Measurements from ENCODE around the gene KCNB1.

KCNB1 gene

DNA sequence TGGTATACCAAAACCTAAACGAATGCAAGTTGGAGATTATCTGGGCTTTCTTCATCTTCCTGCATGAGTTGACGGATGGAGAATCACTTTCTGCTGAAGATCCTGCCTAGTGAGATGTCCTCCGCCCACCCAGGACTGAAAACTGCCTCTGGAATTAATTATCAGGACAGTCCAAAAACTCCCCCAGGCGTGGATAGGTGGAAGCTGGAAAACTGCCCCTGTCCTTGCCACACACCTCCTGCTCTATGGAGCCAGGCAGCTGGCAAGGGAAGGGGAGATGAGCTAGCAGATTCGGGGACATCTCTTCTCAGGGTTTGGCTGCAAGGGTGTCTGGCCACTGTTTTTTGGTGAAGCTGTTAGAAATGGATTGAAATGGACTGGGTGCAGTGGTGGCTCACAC, 115.4 kb downstream of the KCNB1 start:
- Histone ChIP-seq H3K9me3 (ENCODE audit: insufficient read depth, low read depth, low read length) (no peaks in the 10 kb centered on the region), H3K4me3 (ENCODE audit: low read length) (no peak overlapping the region), H3K36me3 (ENCODE audit: insufficient read depth, low read length) (no peaks in the 10 kb centered on the region), H3K4me1 (ENCODE audit: insufficient read depth, low read length) (peaks cover 11% of the 10 kb centered on the region; the same call in 1 of the 2 replicates), H3K27me3 (ENCODE audit: insufficient read depth, low read length) (peaks cover 5% of the 10 kb centered on the region; the same call in 1 of the 2 replicates), H3K27ac (ENCODE audit: low read depth, low read length) (no peak overlapping the region), H3K9ac (ENCODE audit: low read depth, low read length) (no peak overlapping the region)
- 94% methylated on average over 5 of the region's 5 CpGs for whole genome bisulfite sequencing

DNA sequence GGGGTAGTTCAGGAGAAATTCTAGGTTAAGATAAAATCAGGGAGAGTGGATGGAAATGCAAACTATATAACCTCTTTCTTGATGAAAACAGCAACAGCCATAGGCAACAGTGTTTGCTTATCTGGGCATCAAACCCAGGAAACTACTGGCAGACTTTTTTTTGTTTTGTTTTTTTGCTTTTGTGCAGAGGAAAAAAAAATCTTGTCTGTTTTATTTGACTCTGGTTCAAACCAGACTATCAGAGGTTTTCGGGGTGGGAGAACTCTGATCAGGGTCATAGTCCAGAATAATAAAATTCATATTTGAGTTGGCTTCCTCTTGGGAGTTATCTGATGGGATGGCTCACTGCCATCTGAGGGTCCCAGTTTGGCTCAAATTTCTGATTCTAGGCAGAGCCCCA, 115.8 kb downstream of the KCNB1 start:
- Histone ChIP-seq H3K27me3 (ENCODE audit: insufficient read depth, low read length) (peaks cover 5% of the 10 kb centered on the region; the same call in 1 of the 2 replicates), H3K4me1 (ENCODE audit: insufficient read depth, low read length) (peaks cover 11% of the 10 kb centered on the region; the same call in 1 of the 2 replicates), H3K9me3 (ENCODE audit: insufficient read depth, low read depth, low read length) (no peaks in the 10 kb centered on the region), H3K36me3 (ENCODE audit: insufficient read depth, low read length) (no peaks in the 10 kb centered on the region), H3K27ac (ENCODE audit: low read depth, low read length) (no peak overlapping the region), H3K4me3 (ENCODE audit: low read length) (no peak overlapping the region), H3K9ac (ENCODE audit: low read depth, low read length) (no peak overlapping the region)
- 95% methylated on average over 1 of the region's 1 CpG for WGBS

DNA sequence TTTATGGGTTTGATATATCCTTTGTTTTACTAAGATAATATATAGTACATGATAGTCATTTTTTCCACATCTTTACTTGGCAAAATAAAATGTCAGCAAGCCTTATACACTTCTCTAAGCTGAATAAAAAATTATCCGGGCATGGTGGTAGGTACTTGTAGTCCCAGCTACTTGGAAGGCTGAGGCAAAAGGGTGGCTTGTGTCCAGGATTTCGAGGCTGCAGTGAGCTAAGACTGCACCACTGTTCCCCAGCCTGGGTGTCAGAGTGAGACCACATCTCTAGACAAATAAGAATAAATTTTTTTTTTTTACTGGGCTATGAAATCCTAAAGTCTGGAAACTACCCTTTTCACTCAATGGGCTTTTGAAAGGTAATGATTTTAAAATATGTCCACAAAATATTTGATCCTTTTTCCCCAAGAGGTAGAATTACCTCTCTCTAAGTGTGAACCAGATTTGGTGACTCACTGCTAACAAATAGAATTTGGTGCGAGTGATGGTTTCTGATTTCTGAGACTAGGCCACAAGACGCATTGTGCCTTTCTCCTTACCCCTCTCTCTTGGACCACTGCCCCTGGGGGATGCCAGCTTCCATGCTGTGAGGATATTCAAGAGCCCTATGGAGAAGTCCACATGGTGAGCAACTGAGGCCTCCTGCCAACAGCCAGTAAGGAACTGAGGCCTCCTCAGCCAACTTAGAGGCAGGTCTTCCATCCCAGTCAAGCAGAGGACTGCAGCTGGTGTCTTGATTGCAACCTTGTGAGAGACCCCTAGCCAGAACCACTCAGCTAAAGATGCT, 120.4 kb downstream of the KCNB1 start:
- whole genome bisulfite sequencing: 94% methylated on average over 4 of the region's 4 CpGs
- no peak overlapping the region for H3K27ac ChIP-seq (ENCODE audit: low read depth, low read length)
- no peak overlapping the region for H3K4me3 ChIP-seq (ENCODE audit: low read length)
- H3K36me3 ChIP-seq (ENCODE audit: insufficient read depth, low read length): no peaks in the 10 kb centered on the region
- H3K27me3 ChIP-seq (ENCODE audit: insufficient read depth, low read length): no peaks in the 10 kb centered on the region
- H3K9me3 ChIP-seq (ENCODE audit: insufficient read depth, low read depth, low read length): no peaks in the 10 kb centered on the region
- H3K9ac ChIP-seq (ENCODE audit: low read depth, low read length): no peak overlapping the region
- H3K4me1 ChIP-seq (ENCODE audit: insufficient read depth, low read length): no peaks in the 10 kb centered on the region

DNA sequence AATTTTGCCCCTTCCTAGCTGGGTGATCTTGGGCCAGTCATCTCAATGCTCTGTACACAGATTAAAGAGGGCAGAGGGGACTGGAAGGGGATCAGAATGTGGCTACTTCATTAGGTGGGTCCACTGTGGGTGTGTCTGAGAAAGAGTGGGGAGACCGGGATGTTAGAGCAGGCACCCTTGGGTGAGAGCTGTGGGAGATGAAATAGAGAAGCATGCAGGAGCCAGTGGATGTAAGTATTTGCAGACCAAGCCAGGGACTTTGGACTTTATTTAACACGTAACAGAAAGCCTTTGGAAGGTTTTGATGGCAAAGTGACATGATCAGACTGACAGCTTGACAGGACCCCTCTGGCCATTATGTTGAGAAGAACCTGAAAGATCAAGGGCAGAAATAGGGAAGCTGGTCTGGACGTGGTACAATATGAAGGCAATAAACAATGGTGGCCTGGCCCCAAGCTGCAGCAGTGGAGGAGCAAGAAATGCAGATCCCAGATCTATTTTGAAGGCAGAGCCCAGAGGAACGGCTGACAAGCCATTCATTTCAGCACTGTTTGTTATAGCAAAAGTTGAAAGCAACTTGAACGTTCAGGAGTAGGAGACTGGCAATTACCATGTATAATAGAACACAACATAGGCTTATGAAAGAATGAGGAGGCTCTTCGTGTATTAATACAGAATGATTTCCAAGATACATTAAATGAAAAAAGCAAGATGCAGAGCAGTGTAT, 122.1 kb downstream of the KCNB1 start:
- Histone ChIP-seq H3K9ac (ENCODE audit: low read depth, low read length) (no peak overlapping the region), H3K9me3 (ENCODE audit: insufficient read depth, low read depth, low read length) (no peaks in the 10 kb centered on the region), H3K4me3 (ENCODE audit: low read length) (no peak overlapping the region), H3K27ac (ENCODE audit: low read depth, low read length) (no peak overlapping the region), H3K27me3 (ENCODE audit: insufficient read depth, low read length) (no peaks in the 10 kb centered on the region), H3K36me3 (ENCODE audit: insufficient read depth, low read length) (no peaks in the 10 kb centered on the region), H3K4me1 (ENCODE audit: insufficient read depth, low read length) (no peaks in the 10 kb centered on the region)
- WGBS: 88% methylated on average over 5 of the region's 6 CpGs

DNA sequence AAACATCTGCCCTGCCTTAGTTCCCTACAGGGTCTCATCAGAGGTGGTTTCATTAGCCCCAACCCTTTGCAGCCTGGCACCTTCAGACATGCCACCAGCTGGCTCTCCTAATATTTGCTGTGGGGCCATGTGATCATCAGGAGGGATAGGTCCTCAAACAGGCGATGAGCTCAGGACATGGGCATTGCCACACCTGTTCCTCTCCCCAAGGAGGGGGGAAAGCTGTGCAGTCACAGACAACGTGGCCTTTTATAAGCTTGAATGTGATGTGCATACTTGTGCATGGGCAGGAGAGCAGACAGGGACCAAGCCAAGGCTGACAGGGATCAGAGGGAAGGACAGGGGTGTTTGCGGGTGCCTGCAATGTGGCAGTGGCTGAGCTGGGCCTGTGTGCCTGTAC, 125.8 kb downstream of the KCNB1 start:
- WGBS: 84% methylated on average over 3 of the region's 3 CpGs
- Histone ChIP-seq H3K4me3 (ENCODE audit: low read length) (no peak overlapping the region), H3K27me3 (ENCODE audit: insufficient read depth, low read length) (no peaks in the 10 kb centered on the region), H3K9ac (ENCODE audit: low read depth, low read length) (no peak overlapping the region), H3K36me3 (ENCODE audit: insufficient read depth, low read length) (no peaks in the 10 kb centered on the region), H3K4me1 (ENCODE audit: insufficient read depth, low read length) (no peaks in the 10 kb centered on the region), H3K9me3 (ENCODE audit: insufficient read depth, low read depth, low read length) (no peaks in the 10 kb centered on the region), H3K27ac (ENCODE audit: low read depth, low read length) (no peak overlapping the region)

DNA sequence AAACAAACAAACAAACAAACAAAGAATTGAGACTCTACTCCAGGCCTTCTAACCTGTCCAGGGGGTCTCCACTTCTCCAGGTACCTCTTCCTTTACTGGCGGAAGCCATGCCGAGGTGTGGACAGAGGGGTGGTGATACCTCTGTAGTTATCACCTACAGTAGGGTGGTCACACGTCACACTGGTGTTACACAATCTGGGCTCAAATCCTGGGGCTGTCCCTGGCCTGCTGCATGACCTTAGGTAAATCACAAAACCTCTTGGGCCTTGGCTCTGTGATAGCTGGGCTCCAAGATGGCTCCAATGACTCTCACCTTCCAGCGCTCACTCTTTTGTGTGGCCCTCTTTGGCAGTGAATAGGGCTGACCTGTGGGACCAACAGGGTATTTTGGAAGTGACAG, 127.8 kb downstream of the KCNB1 start:
- WGBS: 84% methylated on average over 4 of the region's 4 CpGs
- Histone ChIP-seq H3K27ac (ENCODE audit: low read depth, low read length) (no peak overlapping the region), H3K36me3 (ENCODE audit: insufficient read depth, low read length) (no peaks in the 10 kb centered on the region), H3K4me1 (ENCODE audit: insufficient read depth, low read length) (no peaks in the 10 kb centered on the region), H3K9ac (ENCODE audit: low read depth, low read length) (no peak overlapping the region), H3K27me3 (ENCODE audit: insufficient read depth, low read length) (no peaks in the 10 kb centered on the region), H3K9me3 (ENCODE audit: insufficient read depth, low read depth, low read length) (no peaks in the 10 kb centered on the region), H3K4me3 (ENCODE audit: low read length) (no peak overlapping the region)

DNA sequence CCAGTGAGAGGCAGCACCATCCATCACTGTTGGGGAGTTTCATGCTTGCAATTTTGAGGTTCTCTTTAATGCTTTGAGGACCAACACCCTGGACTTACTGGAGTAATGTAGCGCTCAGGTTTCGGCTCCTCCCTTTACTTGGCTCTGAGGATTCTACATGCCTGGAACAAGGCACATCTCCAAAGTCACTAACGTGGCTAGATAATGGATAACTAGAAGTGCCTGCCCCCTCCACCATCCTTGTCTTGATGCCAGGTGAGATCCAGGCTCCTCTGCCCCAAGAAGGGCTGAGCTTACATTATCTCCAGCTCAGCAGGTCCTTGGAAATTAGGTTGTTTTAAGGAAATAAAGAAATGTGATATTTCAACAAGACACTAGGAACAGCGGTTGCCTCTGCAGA, 129.1 kb downstream of the KCNB1 start:
- Histone ChIP-seq H3K36me3 (ENCODE audit: insufficient read depth, low read length) (no peaks in the 10 kb centered on the region), H3K4me1 (ENCODE audit: insufficient read depth, low read length) (no peaks in the 10 kb centered on the region), H3K9me3 (ENCODE audit: insufficient read depth, low read depth, low read length) (no peaks in the 10 kb centered on the region), H3K9ac (ENCODE audit: low read depth, low read length) (no peak overlapping the region), H3K4me3 (ENCODE audit: low read length) (no peak overlapping the region), H3K27me3 (ENCODE audit: insufficient read depth, low read length) (no peaks in the 10 kb centered on the region), H3K27ac (ENCODE audit: low read depth, low read length) (no peak overlapping the region)
- WGBS: 90% methylated on average over 4 of the region's 4 CpGs

DNA sequence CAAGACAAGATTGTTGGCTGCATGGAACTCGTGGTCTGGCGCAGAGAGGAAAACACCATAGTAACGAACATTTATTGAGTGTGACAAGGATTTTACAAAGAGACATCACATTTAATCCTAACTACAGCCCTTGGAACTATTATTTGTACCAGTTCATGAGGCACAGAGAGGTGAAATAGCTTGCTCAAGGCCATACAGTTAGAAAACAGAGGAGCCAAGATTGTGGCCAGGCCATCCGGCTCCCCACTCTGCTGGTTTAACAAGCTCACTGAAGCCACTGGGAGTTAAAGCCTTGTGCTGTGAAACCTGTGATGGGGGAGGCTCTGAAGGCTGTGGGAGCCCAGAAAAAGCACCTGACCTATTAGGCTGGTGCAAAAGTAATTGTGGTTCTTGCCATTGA, 129.7 kb downstream of the KCNB1 start:
- Histone ChIP-seq H3K36me3 (ENCODE audit: insufficient read depth, low read length) (no peaks in the 10 kb centered on the region), H3K4me1 (ENCODE audit: insufficient read depth, low read length) (no peaks in the 10 kb centered on the region), H3K27me3 (ENCODE audit: insufficient read depth, low read length) (no peaks in the 10 kb centered on the region), H3K27ac (ENCODE audit: low read depth, low read length) (no peak overlapping the region), H3K9me3 (ENCODE audit: insufficient read depth, low read depth, low read length) (no peaks in the 10 kb centered on the region), H3K9ac (ENCODE audit: low read depth, low read length) (no peak overlapping the region), H3K4me3 (ENCODE audit: low read length) (no peak overlapping the region)
- 98% methylated on average over 4 of the region's 4 CpGs for WGBS

DNA sequence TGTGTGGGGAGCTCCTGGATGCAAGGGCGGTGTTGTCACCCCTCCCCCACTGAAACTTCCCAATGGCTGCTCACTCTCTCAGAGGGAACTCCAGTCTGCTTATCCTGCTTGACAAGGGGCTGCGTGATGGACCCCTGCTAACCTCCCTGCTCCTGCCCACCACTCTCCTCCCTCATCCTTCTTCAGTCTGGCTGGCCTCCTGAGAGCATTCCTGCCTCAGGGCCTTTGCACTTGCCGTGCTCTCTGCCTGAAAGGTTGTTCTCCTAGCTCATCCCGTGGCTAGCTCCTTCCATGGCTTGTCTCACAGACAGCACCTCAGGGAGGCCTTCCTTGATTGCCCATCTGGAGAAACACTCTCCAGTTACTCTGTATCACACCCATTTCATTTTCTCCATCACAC, 130.7 kb downstream of the KCNB1 start:
- Histone ChIP-seq H3K27ac (ENCODE audit: low read depth, low read length) (no peak overlapping the region), H3K27me3 (ENCODE audit: insufficient read depth, low read length) (no peaks in the 10 kb centered on the region)
- WGBS: 83% methylated on average over 4 of the region's 4 CpGs

DNA sequence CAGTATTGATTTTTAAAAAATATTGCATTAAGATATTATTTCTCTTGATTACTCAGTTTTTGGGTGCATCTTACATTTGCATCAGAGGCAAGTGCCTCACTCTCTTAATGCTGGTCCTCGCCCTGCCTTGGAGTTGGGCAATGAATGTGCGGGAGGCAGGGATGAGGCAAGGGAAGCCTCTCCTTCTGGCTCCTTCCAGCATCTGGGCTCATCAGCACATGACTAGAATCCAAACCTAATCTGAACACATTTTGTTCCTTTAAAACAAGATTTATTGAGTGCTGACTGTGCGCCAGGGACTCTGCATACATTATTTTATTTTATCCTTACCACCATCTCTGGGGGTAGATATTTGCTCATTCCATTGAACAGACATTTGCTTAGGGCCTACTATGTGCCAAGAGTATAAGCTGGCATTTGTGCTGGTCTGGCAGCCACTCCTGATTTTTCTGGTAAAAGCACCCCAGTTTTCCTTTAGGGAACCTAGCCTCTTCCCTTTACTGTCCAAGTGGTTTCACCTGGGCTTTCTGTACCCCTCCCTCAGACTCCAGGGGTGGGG, 132.7 kb downstream of the KCNB1 start:
- Histone ChIP-seq H3K27me3 (ENCODE audit: insufficient read depth, low read length) (no peaks in the 10 kb centered on the region), H3K9me3 (ENCODE audit: insufficient read depth, low read depth, low read length) (no peaks in the 10 kb centered on the region), H3K4me3 (ENCODE audit: low read length) (no peak overlapping the region), H3K4me1 (ENCODE audit: insufficient read depth, low read length) (no peaks in the 10 kb centered on the region), H3K9ac (ENCODE audit: low read depth, low read length) (no peak overlapping the region), H3K36me3 (ENCODE audit: insufficient read depth, low read length) (no peaks in the 10 kb centered on the region), H3K27ac (ENCODE audit: low read depth, low read length) (no peak overlapping the region)
- WGBS: 87% methylated on average over 3 of the region's 3 CpGs

More for the DNA sequence above, 130.7 kb downstream of the KCNB1 start:
- Histone ChIP-seq H3K9ac (ENCODE audit: low read depth, low read length) (no peak overlapping the region), H3K9me3 (ENCODE audit: insufficient read depth, low read depth, low read length) (no peaks in the 10 kb centered on the region), H3K36me3 (ENCODE audit: insufficient read depth, low read length) (no peaks in the 10 kb centered on the region), H3K4me3 (ENCODE audit: low read length) (no peak overlapping the region), H3K4me1 (ENCODE audit: insufficient read depth, low read length) (no peaks in the 10 kb centered on the region)

DNA sequence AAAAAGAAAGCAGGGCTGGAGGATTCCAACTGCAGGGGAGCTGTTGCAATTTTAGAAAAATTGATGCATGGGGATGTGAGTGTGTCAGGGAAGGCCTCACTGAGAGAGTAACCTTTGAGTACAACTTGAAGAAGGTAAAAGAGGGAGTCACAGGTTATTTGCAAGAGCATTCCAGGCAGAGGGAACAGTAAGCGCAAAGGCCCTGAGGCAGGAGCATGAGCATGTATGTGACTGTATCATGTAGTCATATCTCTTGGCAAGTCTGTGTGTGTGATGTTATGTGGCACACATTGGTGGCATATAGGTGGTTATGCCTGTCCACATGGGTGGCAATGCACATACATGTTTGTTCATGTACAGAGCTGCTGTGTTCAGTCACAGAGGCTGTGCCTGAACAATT, 133.4 kb downstream of the KCNB1 start:
- Histone ChIP-seq H3K27ac (ENCODE audit: low read depth, low read length) (no peak overlapping the region), H3K9me3 (ENCODE audit: insufficient read depth, low read depth, low read length) (no peaks in the 10 kb centered on the region), H3K4me1 (ENCODE audit: insufficient read depth, low read length) (no peaks in the 10 kb centered on the region), H3K9ac (ENCODE audit: low read depth, low read length) (no peak overlapping the region), H3K4me3 (ENCODE audit: low read length) (no peak overlapping the region), H3K36me3 (ENCODE audit: insufficient read depth, low read length) (no peaks in the 10 kb centered on the region), H3K27me3 (ENCODE audit: insufficient read depth, low read length) (no peaks in the 10 kb centered on the region)
- 97% methylated on average over 1 of the region's 1 CpG for WGBS
